SK-N-SH treated with all-trans-retinoic acid at 6 μM for 48 hours (cell line): Measurements from ENCODE around the gene NINJ2.
A peak's percentile ranks its signal among the peaks of the same experiment; 100 is the strongest.

ENCODE experiments used
- ATAC-seq: fragments of 200-7000 bp; cut with Tn5 transposase; 3 replicates; pipeline ENCODE4 v1.9.1; 2020; ENCODE audit warnings: mild to moderate bottlenecking, moderate library complexity
- ARNTL ChIP-seq: fragments of 450-650 bp; formaldehyde crosslinking; IDR thresholded peaks from 2 replicates; pipeline ENCODE4 v1.5.0; 2020; ENCODE audit warnings: low read depth, mild to moderate bottlenecking, moderate library complexity, borderline replicate concordance
- BACH2 ChIP-seq: fragments of 250-450 bp; sonication (Bioruptor Pico); IDR thresholded peaks from 2 replicates; pipeline ENCODE4 v1.9.0; 2021; ENCODE audit warnings: mild to moderate bottlenecking, borderline replicate concordance
- CSDC2 ChIP-seq: fragments of 250-450 bp; sonication (Bioruptor Pico); IDR thresholded peaks from 2 replicates; pipeline ENCODE4 v1.5.0; 2020; ENCODE audit warnings: mild to moderate bottlenecking, moderate library complexity
- ESRRG ChIP-seq: fragments of 250-450 bp; sonication (Bioruptor Pico); IDR thresholded peaks from 2 replicates; pipeline ENCODE4 v1.6.1; 2021; ENCODE audit warnings: mild to moderate bottlenecking
- GLIS3 ChIP-seq: fragments of 250-450 bp; sonication (Bioruptor Pico); IDR thresholded peaks from 2 replicates; pipeline ENCODE4 v1.5.0; 2020; ENCODE audit warnings: mild to moderate bottlenecking, moderate library complexity
- ISL1 ChIP-seq: fragments of 250-450 bp; sonication (Bioruptor Pico); IDR thresholded peaks from 2 replicates; pipeline ENCODE4 v2.1.2; 2022; ENCODE audit warnings: mild to moderate bottlenecking, moderate library complexity
- OSR1 ChIP-seq: fragments of 250-450 bp; sonication (Bioruptor Pico); IDR thresholded peaks from 2 replicates; pipeline ENCODE4 v1.8.0; 2022; ENCODE audit warnings: moderate library complexity, mild to moderate bottlenecking, inconsistent platforms
- PPARA ChIP-seq: fragments of 250-450 bp; sonication (Bioruptor Pico); IDR thresholded peaks from 2 replicates; pipeline ENCODE4 v1.5.0; 2020; ENCODE audit warnings: mild to moderate bottlenecking, borderline replicate concordance
- RARB ChIP-seq: fragments of 250-450 bp; sonication (Bioruptor Pico); IDR thresholded peaks from 2 replicates; pipeline ENCODE4 v1.8.0; 2021; ENCODE audit warnings: mild to moderate bottlenecking, moderate library complexity
- SNAI2 ChIP-seq: fragments of 250-450 bp; sonication (Bioruptor Pico); IDR thresholded peaks from 2 replicates; pipeline ENCODE4 v1.5.0; 2020; ENCODE audit warnings: mild to moderate bottlenecking, moderate library complexity
- ZFP3 ChIP-seq: fragments of 250-450 bp; sonication (Bioruptor Pico); IDR thresholded peaks from 2 replicates; pipeline ENCODE4 v1.5.0; 2020; ENCODE audit warnings: mild to moderate bottlenecking, moderate library complexity
- ZFP30 ChIP-seq: fragments of 450-650 bp; formaldehyde crosslinking; IDR thresholded peaks from 2 replicates; pipeline ENCODE4 v1.5.0; 2022; ENCODE audit warnings: mild to moderate bottlenecking, moderate library complexity
- ZNF565 ChIP-seq: fragments of 450-650 bp; formaldehyde crosslinking; conservative IDR thresholded peaks from 2 replicates; pipeline ENCODE4 v1.5.0; 2020; ENCODE audit warnings: low read depth, mild to moderate bottlenecking, moderate library complexity
- ZNF70 ChIP-seq: fragments of 450-650 bp; formaldehyde crosslinking; IDR thresholded peaks from 2 replicates; pipeline ENCODE4 v1.5.0; 2020; ENCODE audit warnings: mild to moderate bottlenecking, moderate library complexity
- ZNF8 ChIP-seq: fragments of 450-650 bp; formaldehyde crosslinking; IDR thresholded peaks from 2 replicates; pipeline ENCODE4 v1.5.0; 2020; ENCODE audit warnings: mild to moderate bottlenecking, moderate library complexity
- TF ChIP-seq, protein P1 (sequence below): fragments of 250-450 bp; sonication (Bioruptor Pico); IDR thresholded peaks from 2 replicates; pipeline ENCODE4 v1.5.1; 2021; ENCODE audit warnings: mild to moderate bottlenecking, moderate library complexity
- TF ChIP-seq, protein P2 (sequence below): fragments of 250-450 bp; sonication (Bioruptor Pico); IDR thresholded peaks from 2 replicates; pipeline ENCODE4 v1.5.1; 2020; ENCODE audit warnings: low read depth, mild to moderate bottlenecking, moderate library complexity
- TF ChIP-seq, protein P3 (sequence below): fragments of 250-450 bp; sonication (Bioruptor Pico); IDR thresholded peaks from 2 replicates; pipeline ENCODE4 v1.5.0; 2020; ENCODE audit warnings: mild to moderate bottlenecking, moderate library complexity
- TF ChIP-seq, protein P4 (sequence below): fragments of 250-450 bp; sonication (Bioruptor Pico); IDR thresholded peaks from 2 replicates; pipeline ENCODE4 v1.8.0; 2021; ENCODE audit warnings: low read depth, mild to moderate bottlenecking, moderate library complexity, borderline replicate concordance
- TF ChIP-seq, protein P5 (sequence below): fragments of 250-450 bp; sonication (Bioruptor Pico); IDR thresholded peaks from 2 replicates; pipeline ENCODE4 v1.8.0; 2020; ENCODE audit warnings: mild to moderate bottlenecking, moderate library complexity, borderline replicate concordance

NINJ2 gene

DNA sequence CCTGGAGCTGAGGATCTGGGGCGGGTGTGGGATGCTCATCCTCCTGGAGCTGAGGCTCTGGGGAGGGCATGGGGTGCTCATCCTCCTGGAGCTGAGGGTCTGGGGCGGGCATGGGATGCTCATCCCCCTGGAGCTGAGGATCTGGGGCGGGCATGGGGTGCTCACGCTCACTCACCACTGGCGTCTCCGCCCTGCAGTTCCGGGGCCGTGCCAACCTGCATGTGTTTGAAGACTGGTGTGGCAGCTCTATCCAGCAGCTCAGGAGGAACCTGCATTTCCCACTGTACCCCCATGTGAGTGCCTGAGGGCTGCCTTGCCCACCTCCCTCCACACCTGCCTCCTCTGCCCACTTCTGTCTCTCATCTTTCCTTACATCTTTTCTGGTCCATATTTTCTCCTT is 119.1 kb downstream of the NINJ2 start:
- ATAC-seq = no peak
- TF ChIP-seq PPARA (CRISPR knock-in tag) = no peak
- TF ChIP-seq, protein P1, sequence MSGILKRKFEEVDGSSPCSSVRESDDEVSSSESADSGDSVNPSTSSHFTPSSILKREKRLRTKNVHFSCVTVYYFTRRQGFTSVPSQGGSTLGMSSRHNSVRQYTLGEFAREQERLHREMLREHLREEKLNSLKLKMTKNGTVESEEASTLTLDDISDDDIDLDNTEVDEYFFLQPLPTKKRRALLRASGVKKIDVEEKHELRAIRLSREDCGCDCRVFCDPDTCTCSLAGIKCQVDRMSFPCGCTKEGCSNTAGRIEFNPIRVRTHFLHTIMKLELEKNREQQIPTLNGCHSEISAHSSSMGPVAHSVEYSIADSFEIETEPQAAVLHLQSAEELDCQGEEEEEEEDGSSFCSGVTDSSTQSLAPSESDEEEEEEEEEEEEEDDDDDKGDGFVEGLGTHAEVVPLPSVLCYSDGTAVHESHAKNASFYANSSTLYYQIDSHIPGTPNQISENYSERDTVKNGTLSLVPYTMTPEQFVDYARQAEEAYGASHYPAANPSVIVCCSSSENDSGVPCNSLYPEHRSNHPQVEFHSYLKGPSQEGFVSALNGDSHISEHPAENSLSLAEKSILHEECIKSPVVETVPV (CRISPR knock-in tag) = no peak
- TF ChIP-seq ESRRG = no peak
- TF ChIP-seq ZFP30 (CRISPR knock-in tag) = no peak
- no peak for TF ChIP-seq BACH2 (CRISPR knock-in tag)
- no peak for TF ChIP-seq OSR1 (CRISPR knock-in tag)
- TF ChIP-seq ZFP3 (CRISPR knock-in tag) = no peak
- TF ChIP-seq GLIS3 (CRISPR knock-in tag) = no peak

DNA sequence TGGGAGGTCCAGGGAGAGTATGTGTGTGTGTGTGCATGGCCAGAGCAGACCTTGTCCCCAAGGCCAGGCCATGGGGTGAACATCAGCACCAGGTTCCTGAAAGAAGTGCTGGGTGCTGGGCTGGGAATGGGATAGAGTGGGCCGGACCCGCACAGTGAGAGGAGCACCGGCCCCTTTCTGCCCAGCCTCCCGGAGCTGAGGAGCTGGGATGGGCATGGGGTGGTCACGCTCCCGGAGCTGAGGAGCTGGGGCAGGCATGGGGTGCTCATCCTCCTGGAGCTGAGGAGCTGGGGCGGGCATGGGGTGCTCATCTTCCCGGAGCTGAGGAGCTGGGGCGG is 120.2 kb downstream of the NINJ2 start:
- no peak for ATAC-seq
- TF ChIP-seq RARB (CRISPR knock-in tag) = no peak
- TF ChIP-seq, protein P2, sequence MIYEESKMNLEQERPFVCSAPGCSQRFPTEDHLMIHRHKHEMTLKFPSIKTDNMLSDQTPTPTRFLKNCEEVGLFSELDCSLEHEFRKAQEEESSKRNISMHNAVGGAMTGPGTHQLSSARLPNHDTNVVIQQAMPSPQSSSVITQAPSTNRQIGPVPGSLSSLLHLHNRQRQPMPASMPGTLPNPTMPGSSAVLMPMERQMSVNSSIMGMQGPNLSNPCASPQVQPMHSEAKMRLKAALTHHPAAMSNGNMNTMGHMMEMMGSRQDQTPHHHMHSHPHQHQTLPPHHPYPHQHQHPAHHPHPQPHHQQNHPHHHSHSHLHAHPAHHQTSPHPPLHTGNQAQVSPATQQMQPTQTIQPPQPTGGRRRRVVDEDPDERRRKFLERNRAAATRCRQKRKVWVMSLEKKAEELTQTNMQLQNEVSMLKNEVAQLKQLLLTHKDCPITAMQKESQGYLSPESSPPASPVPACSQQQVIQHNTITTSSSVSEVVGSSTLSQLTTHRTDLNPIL = no peak
- no peak for TF ChIP-seq ZNF565 (CRISPR knock-in tag)
- TF ChIP-seq, protein P3, sequence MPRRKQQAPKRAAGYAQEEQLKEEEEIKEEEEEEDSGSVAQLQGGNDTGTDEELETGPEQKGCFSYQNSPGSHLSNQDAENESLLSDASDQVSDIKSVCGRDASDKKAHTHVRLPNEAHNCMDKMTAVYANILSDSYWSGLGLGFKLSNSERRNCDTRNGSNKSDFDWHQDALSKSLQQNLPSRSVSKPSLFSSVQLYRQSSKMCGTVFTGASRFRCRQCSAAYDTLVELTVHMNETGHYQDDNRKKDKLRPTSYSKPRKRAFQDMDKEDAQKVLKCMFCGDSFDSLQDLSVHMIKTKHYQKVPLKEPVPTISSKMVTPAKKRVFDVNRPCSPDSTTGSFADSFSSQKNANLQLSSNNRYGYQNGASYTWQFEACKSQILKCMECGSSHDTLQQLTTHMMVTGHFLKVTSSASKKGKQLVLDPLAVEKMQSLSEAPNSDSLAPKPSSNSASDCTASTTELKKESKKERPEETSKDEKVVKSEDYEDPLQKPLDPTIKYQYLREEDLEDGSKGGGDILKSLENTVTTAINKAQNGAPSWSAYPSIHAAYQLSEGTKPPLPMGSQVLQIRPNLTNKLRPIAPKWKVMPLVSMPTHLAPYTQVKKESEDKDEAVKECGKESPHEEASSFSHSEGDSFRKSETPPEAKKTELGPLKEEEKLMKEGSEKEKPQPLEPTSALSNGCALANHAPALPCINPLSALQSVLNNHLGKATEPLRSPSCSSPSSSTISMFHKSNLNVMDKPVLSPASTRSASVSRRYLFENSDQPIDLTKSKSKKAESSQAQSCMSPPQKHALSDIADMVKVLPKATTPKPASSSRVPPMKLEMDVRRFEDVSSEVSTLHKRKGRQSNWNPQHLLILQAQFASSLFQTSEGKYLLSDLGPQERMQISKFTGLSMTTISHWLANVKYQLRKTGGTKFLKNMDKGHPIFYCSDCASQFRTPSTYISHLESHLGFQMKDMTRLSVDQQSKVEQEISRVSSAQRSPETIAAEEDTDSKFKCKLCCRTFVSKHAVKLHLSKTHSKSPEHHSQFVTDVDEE (CRISPR knock-in tag) = no peak
- TF ChIP-seq, protein P1 (CRISPR knock-in tag) = no peak

DNA sequence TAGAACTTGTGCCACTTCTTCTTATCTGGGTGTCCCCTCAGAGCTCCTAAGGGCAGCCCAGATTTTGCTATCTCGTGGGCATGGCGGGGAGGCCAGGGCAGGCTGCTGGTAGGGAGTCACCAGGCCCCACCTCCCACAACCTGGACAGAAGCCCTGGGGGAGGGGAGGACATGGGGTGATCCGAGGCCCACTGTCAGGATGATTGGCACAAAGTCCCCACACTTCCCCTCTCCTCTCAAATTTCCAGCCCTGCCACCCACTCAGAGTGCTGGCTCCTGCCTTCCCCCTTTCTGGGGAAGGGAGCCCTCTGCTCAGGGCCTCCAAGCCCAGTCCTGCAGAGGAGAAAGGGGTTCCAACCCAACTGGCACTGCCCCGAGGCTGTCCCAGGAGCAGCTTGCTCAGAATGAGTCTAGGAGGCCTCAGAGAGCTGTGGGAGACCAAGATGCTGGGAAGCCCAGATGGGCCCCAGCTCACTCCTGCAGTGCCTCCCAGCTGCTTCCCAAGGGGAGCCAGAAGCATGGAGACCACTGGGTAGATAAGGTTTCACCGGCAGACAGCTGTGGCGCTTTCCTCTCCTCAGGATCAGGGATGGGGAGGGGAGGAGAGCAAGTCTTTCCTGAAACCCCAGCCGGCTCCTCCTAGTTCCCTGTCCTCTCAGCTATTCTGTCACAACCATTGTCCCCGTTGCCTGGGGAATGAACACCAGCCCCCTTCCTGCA is 120.7 kb downstream of the NINJ2 start:
- TF ChIP-seq ZNF8 (no peak), RARB (CRISPR knock-in tag) (no peak), ARNTL (no peak), CSDC2 (no peak), SNAI2 (CRISPR knock-in tag) (no peak), ISL1 (CRISPR knock-in tag) (no peak), OSR1 (CRISPR knock-in tag) (no peak), ZFP30 (CRISPR knock-in tag) (no peak), ZNF565 (CRISPR knock-in tag) (no peak)
- TF ChIP-seq, protein P4, sequence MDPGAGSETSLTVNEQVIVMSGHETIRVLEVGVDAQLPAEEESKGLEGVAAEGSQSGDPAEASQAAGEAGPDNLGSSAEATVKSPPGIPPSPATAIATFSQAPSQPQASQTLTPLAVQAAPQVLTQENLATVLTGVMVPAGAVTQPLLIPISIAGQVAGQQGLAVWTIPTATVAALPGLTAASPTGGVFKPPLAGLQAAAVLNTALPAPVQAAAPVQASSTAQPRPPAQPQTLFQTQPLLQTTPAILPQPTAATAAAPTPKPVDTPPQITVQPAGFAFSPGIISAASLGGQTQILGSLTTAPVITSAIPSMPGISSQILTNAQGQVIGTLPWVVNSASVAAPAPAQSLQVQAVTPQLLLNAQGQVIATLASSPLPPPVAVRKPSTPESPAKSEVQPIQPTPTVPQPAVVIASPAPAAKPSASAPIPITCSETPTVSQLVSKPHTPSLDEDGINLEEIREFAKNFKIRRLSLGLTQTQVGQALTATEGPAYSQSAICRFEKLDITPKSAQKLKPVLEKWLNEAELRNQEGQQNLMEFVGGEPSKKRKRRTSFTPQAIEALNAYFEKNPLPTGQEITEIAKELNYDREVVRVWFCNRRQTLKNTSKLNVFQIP (CRISPR knock-in tag) = no peak
- ATAC-seq = no peak

DNA sequence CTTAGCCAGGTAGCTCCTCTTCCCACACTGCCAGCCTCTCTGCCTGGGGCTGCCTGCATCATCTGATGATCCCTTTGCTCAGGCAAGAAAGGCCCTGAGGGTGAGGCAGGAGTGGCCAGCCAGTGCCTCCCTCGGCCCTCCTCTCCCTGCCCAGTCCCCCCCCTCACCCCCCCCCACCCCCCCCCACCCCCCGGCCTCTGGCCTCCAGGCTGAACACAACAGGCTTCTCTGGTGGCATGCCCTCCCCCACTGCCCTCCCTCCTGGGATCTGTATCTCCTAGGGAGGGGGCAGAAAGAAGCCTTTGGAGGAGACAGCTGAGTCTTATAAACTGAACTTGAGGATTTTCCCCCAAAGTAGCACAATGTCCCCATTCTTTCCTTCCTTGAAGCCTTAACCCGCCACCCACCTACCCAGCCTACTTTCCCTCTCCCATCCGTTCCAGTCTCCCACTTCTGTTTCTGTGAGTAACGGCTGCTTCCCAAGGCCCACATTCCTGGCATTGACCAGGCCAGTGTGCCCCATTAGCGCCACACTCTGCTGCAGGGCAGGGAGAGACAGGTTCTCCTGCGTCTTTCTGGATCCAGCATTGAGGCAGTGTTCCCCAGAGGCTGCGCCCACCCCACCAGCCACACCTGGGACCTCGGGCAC is 121.4 kb downstream of the NINJ2 start:
- no peak for TF ChIP-seq ZFP30 (CRISPR knock-in tag)
- no peak for TF ChIP-seq ESRRG
- no peak for TF ChIP-seq GLIS3 (CRISPR knock-in tag)
- no peak for TF ChIP-seq ZNF70 (CRISPR knock-in tag)
- TF ChIP-seq BACH2 (CRISPR knock-in tag) = no peak
- no peak for TF ChIP-seq OSR1 (CRISPR knock-in tag)
- no peak for TF ChIP-seq ISL1 (CRISPR knock-in tag)
- no peak for TF ChIP-seq ZNF8
- TF ChIP-seq, protein P5, sequence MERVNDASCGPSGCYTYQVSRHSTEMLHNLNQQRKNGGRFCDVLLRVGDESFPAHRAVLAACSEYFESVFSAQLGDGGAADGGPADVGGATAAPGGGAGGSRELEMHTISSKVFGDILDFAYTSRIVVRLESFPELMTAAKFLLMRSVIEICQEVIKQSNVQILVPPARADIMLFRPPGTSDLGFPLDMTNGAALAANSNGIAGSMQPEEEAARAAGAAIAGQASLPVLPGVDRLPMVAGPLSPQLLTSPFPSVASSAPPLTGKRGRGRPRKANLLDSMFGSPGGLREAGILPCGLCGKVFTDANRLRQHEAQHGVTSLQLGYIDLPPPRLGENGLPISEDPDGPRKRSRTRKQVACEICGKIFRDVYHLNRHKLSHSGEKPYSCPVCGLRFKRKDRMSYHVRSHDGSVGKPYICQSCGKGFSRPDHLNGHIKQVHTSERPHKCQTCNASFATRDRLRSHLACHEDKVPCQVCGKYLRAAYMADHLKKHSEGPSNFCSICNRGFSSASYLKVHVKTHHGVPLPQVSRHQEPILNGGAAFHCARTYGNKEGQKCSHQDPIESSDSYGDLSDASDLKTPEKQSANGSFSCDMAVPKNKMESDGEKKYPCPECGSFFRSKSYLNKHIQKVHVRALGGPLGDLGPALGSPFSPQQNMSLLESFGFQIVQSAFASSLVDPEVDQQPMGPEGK (CRISPR knock-in tag) = no peak
- no peak for TF ChIP-seq PPARA (CRISPR knock-in tag)
- no peak for TF ChIP-seq SNAI2 (CRISPR knock-in tag)
- TF ChIP-seq CSDC2 = no peak
- no peak for TF ChIP-seq ZFP3 (CRISPR knock-in tag)
- TF ChIP-seq, protein P1 (CRISPR knock-in tag) = no peak
- peak; percentile 32 for ATAC-seq
